OCI-LY1 (cell line): Measurements from ENCODE around the gene NUP98.

Experiments
- EZH2 ChIP-seq: fragments of 200-600 bp; sonication (generic), shearing (Covaris generic); IDR thresholded peaks from 2 replicates; pipeline ENCODE4 v1.8.0; 2017; ENCODE audit warnings: borderline replicate concordance, mixed run types, mild to moderate bottlenecking, antibody characterized with exemption, low read length, moderate library complexity, mixed read lengths
- TF ChIP-seq, protein P1 (sequence below): fragments of 200-600 bp; sonication (generic), shearing (Covaris generic); IDR thresholded peaks from 2 replicates; pipeline ENCODE4 v1.5.1; 2017; ENCODE audit warnings: mild to moderate bottlenecking, antibody characterized with exemption, low read length, moderate library complexity, mixed read lengths

DNA sequence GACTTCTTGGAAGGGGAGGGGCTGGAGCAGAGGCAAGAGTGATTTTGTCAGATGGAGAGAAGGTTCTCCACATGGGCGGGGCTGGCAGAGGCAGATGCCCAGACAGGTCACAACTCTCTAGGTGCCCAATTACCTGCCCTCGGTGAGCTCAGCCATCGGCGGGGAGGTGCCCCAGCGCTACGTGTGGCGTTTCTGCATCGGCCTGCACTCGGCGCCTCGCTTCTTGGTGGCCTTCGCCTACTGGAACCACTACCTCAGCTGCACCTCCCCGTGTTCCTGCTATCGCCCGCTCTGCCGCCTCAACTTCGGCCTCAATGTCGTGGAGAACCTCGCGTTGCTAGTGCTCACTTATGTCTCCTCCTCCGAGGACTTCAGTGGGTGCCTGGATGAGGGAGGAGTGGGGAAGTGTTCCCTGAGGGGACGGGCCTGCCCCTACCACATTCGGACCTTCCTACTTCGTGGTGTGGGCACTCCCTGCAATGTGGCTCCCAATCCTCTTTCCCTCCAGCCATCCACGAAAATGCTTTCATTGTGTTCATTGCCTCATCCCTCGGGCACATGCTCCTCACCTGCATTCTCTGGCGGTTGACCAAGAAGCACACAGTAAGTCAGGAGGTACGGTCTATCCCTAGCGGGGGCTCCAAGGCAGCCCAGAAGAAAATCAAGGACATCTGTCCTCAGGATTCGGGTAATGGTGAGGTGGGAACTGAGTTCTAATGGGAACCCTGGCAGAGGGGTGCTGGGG, 26.6 kb upstream of the NUP98 start:
- TF ChIP-seq, protein P1, sequence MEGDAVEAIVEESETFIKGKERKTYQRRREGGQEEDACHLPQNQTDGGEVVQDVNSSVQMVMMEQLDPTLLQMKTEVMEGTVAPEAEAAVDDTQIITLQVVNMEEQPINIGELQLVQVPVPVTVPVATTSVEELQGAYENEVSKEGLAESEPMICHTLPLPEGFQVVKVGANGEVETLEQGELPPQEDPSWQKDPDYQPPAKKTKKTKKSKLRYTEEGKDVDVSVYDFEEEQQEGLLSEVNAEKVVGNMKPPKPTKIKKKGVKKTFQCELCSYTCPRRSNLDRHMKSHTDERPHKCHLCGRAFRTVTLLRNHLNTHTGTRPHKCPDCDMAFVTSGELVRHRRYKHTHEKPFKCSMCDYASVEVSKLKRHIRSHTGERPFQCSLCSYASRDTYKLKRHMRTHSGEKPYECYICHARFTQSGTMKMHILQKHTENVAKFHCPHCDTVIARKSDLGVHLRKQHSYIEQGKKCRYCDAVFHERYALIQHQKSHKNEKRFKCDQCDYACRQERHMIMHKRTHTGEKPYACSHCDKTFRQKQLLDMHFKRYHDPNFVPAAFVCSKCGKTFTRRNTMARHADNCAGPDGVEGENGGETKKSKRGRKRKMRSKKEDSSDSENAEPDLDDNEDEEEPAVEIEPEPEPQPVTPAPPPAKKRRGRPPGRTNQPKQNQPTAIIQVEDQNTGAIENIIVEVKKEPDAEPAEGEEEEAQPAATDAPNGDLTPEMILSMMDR, result no peak
- no peak for TF ChIP-seq EZH2
